ENCODE data around the gene SOST. TPM values are rescaled to one million over a fixed set of nuclear protein-coding genes. Genes with fewer than 3 reads are reported as not detected.

SOST gene
- total RNA-seq, 1 donor from 2014 or later = 2.0 TPM

- H3K36me3 Mint-ChIP-seq = no peaks in the 10 kb centered on the region
- H3K4me1 Mint-ChIP-seq (ENCODE audit: unreplicated experiment) = no peaks in the 10 kb centered on the region
- TF ChIP-seq, protein P1, sequence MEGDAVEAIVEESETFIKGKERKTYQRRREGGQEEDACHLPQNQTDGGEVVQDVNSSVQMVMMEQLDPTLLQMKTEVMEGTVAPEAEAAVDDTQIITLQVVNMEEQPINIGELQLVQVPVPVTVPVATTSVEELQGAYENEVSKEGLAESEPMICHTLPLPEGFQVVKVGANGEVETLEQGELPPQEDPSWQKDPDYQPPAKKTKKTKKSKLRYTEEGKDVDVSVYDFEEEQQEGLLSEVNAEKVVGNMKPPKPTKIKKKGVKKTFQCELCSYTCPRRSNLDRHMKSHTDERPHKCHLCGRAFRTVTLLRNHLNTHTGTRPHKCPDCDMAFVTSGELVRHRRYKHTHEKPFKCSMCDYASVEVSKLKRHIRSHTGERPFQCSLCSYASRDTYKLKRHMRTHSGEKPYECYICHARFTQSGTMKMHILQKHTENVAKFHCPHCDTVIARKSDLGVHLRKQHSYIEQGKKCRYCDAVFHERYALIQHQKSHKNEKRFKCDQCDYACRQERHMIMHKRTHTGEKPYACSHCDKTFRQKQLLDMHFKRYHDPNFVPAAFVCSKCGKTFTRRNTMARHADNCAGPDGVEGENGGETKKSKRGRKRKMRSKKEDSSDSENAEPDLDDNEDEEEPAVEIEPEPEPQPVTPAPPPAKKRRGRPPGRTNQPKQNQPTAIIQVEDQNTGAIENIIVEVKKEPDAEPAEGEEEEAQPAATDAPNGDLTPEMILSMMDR (conservative IDR thresholded peaks at IDR 0.05) = no peak
- no peak overlapping the region for H3K4me3 Mint-ChIP-seq
- DNase-seq (ENCODE audit: extremely low spot score, unreplicated experiment) = no peak
- no peaks in the 10 kb centered on the region for H3K9me3 Mint-ChIP-seq
- H3K27ac Mint-ChIP-seq = no peak overlapping the region
- H3K27me3 Mint-ChIP-seq = peaks cover 47% of the 10 kb centered on the region
Measured at GRCh38 chr17:43782913-43783680, 24.5 kb upstream of the SOST start.

DNA sequence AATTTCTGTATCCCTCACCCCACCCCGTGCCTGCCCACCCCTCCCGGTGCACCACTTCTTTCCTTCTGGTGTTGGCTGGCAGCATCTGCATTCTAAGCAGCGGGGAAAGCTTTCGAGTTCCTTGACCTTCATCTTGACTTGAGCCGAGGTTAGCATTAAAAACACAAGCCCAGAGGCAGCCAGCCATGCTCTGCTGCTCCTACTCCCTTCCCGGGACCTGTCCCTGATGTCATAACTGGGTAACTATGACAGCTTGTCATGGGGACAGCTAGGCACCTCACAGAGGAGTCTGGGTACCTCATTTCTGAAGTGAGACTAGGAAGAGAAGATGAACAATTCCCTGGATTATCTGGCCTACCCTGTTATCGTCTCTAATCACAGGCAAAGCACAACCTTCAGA lies 21.5 kb upstream of the SOST start, which contains the start of gene CFAP97D1:
Gene CFAP97D1, plus strand, starts transcription at position 301 of the 400 bp plus-strand sequence. Its CDS starts 28 bp downstream, at position 329.
- no peaks in the 10 kb centered on the region for H3K4me1 Mint-ChIP-seq (ENCODE audit: unreplicated experiment)
- DNase-seq (ENCODE audit: extremely low spot score, unreplicated experiment) = no peak

GRCh38 chr17:43779145-43780125 lies 20.8 kb upstream of the SOST start:
- DNase-seq (ENCODE audit: extremely low spot score, unreplicated experiment) = no peak
- H3K27me3 Mint-ChIP-seq = peaks cover 44% of the 10 kb centered on the region
- no peaks in the 10 kb centered on the region for H3K36me3 Mint-ChIP-seq
- peak overlapping the region; percentile 80 for H3K27ac Mint-ChIP-seq
- no peaks in the 10 kb centered on the region for H3K9me3 Mint-ChIP-seq
- H3K4me3 Mint-ChIP-seq = peak overlapping the region; percentile 81
- TF ChIP-seq, protein P1 (conservative IDR thresholded peaks at IDR 0.05) = peak; percentile 22
- H3K4me1 Mint-ChIP-seq (ENCODE audit: unreplicated experiment) = no peaks in the 10 kb centered on the region

More for the DNA sequence above, 21.5 kb upstream of the SOST start, which contains the start of gene CFAP97D1:
- H3K4me3 Mint-ChIP-seq = peak within 1 kb of the TSS; percentile 81
- no peaks in the 10 kb centered on the region for H3K36me3 Mint-ChIP-seq
- H3K27ac Mint-ChIP-seq = peak within 1 kb of the TSS; percentile 80
- no peaks in the 10 kb centered on the region for H3K9me3 Mint-ChIP-seq
- peaks cover 47% of the 10 kb centered on the region for H3K27me3 Mint-ChIP-seq
- TF ChIP-seq, protein P1 (conservative IDR thresholded peaks at IDR 0.05) = no peak

- no peaks in the 10 kb centered on the region for H3K9me3 Mint-ChIP-seq
- H3K27me3 Mint-ChIP-seq = peaks cover 39% of the 10 kb centered on the region
- no peaks in the 10 kb centered on the region for H3K4me1 Mint-ChIP-seq (ENCODE audit: unreplicated experiment)
- H3K36me3 Mint-ChIP-seq = no peaks in the 10 kb centered on the region
- peak within 1 kb of the TSS; percentile 86 for H3K4me3 Mint-ChIP-seq
- peak within 1 kb of the TSS; percentile 89 for H3K27ac Mint-ChIP-seq
- DNase-seq (ENCODE audit: extremely low spot score, unreplicated experiment) = peak; percentile 90
- TF ChIP-seq, protein P1 (conservative IDR thresholded peaks at IDR 0.05) = no peak
Measured at GRCh38 chr17:43778337-43779144, 19.9 kb upstream of the SOST start, which contains the start of gene DUSP3. TSS of gene DUSP3 (minus strand) at chr17:43778977. CDS start at chr17:43778924, 53 bp downstream.

Measured in type B pancreatic cell (in vitro differentiated cells).